ENCODE results near the gene SCCPDH. TPM values are rescaled to one million over a fixed set of nuclear protein-coding genes. Genes with fewer than 3 reads are reported as not detected.

SCCPDH gene
- total and polyA plus RNA-seq, 2 of the 13 experiments (the other 11 are each of a cell fraction or from before 2014, with no cell fraction given), result 36.7 to 62.3 TPM

DNA sequence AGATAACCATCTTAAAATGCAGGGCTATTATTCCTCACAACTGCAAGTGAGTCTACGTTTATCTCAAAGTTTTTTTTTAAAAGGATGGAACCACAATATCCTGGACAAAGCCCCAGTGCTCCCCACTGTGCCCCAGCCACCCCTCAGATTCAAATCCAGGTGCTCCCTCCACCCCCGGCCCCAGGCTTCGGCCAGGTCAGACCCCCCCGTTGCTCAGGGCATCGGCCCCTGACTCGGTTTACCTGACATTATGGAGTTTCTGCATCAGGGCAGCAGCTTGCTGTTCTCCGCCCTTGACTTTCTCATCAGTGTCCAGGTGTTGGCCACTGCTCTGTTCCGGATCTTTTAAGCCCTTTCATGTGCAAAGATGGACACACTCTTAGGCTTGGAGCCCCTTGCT lies 72.9 kb downstream of the SCCPDH start:
- FAIRE-seq (no peak), DNase-seq (ENCODE audit: low spot score) (no peak), ATAC-seq (no peak)
- H3K4me1 ChIP-seq (ENCODE audit: insufficient read depth, low read length), result peaks cover 60% of the 10 kb centered on the region
- ChIA-PET POLR2A (no interaction called here), CTCF (ENCODE audit: low intra/inter-chr PET ratio, low total read pairs) (no interaction called here)
- no peak overlapping the region for H2AFZ ChIP-seq (ENCODE audit: low read length)
- no peaks in the 10 kb centered on the region for H3K36me3 ChIP-seq (replicated peaks in 1 of 2; ENCODE audit: control insufficient read depth in 1 of 2, insufficient read depth in 2 of 2, low read length in 2 of 2)
- H3K4me3 ChIP-seq (replicated peaks in 1 of 3; ENCODE audit: insufficient read depth in 1 of 3, low read depth in 2 of 3, low read length in 3 of 3), result 0 out of 6 replicates have a peak overlapping the region, but pooled peaks of 1 of the 3 experiments have one; percentile 25
- no TSS peak for BruUV-seq (replicated peaks)
- 19% methylated on average over 8 of the region's 8 CpGs for WGBS (ENCODE audit: low lambda C conversion rate)
- in situ Hi-C loops (cut with HindIII; ENCODE audit: extremely low pct_ligation_motif_present, low pct_unique_long_range_greater_than_20kb) (no loop called here), intact Hi-C loops (cut with micrococcal nuclease; ENCODE audit: unreplicated experiment) (no loop called here)
- no peak for TF ChIP-seq HMG20B (CRISPR knock-in tag; conservative IDR thresholded peaks at IDR 0.05)
- TF ChIP-seq SP140L (CRISPR knock-in tag; IDR thresholded peaks at IDR 0.05; ENCODE audit: borderline replicate concordance), result no peak
- TF ChIP-seq, protein P1, sequence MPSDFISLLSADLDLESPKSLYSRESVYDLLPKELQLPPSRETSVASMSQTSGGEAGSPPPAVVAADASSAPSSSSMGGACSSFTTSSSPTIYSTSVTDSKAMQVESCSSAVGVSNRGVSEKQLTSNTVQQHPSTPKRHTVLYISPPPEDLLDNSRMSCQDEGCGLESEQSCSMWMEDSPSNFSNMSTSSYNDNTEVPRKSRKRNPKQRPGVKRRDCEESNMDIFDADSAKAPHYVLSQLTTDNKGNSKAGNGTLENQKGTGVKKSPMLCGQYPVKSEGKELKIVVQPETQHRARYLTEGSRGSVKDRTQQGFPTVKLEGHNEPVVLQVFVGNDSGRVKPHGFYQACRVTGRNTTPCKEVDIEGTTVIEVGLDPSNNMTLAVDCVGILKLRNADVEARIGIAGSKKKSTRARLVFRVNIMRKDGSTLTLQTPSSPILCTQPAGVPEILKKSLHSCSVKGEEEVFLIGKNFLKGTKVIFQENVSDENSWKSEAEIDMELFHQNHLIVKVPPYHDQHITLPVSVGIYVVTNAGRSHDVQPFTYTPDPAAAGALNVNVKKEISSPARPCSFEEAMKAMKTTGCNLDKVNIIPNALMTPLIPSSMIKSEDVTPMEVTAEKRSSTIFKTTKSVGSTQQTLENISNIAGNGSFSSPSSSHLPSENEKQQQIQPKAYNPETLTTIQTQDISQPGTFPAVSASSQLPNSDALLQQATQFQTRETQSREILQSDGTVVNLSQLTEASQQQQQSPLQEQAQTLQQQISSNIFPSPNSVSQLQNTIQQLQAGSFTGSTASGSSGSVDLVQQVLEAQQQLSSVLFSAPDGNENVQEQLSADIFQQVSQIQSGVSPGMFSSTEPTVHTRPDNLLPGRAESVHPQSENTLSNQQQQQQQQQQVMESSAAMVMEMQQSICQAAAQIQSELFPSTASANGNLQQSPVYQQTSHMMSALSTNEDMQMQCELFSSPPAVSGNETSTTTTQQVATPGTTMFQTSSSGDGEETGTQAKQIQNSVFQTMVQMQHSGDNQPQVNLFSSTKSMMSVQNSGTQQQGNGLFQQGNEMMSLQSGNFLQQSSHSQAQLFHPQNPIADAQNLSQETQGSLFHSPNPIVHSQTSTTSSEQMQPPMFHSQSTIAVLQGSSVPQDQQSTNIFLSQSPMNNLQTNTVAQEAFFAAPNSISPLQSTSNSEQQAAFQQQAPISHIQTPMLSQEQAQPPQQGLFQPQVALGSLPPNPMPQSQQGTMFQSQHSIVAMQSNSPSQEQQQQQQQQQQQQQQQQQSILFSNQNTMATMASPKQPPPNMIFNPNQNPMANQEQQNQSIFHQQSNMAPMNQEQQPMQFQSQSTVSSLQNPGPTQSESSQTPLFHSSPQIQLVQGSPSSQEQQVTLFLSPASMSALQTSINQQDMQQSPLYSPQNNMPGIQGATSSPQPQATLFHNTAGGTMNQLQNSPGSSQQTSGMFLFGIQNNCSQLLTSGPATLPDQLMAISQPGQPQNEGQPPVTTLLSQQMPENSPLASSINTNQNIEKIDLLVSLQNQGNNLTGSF (CRISPR knock-in tag; IDR thresholded peaks at IDR 0.05), result no peak
- no peak for TF ChIP-seq ZNF780A (CRISPR knock-in tag; IDR thresholded peaks at IDR 0.05)
- TF ChIP-seq, protein P2, sequence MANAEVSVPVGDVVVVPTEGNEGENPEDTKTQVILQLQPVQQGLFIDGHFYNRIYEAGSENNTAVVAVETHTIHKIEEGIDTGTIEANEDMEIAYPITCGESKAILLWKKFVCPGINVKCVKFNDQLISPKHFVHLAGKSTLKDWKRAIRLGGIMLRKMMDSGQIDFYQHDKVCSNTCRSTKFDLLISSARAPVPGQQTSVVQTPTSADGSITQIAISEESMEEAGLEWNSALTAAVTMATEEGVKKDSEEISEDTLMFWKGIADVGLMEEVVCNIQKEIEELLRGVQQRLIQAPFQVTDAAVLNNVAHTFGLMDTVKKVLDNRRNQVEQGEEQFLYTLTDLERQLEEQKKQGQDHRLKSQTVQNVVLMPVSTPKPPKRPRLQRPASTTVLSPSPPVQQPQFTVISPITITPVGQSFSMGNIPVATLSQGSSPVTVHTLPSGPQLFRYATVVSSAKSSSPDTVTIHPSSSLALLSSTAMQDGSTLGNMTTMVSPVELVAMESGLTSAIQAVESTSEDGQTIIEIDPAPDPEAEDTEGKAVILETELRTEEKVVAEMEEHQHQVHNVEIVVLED (CRISPR knock-in tag; IDR thresholded peaks at IDR 0.05; ENCODE audit: borderline replicate concordance), result no peak
- no peak for TF ChIP-seq GABPB1 (CRISPR knock-in tag; IDR thresholded peaks at IDR 0.05)
- TF ChIP-seq, protein P3, sequence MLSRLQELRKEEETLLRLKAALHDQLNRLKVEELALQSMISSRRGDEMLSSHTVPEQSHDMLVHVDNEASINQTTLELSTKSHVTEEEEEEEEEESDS (CRISPR knock-in tag; IDR thresholded peaks at IDR 0.05; ENCODE audit: borderline replicate concordance), result no peak
- TF ChIP-seq TMF1 (CRISPR knock-in tag; IDR thresholded peaks at IDR 0.05; ENCODE audit: low read depth), result no peak
- TF ChIP-seq, protein P4, sequence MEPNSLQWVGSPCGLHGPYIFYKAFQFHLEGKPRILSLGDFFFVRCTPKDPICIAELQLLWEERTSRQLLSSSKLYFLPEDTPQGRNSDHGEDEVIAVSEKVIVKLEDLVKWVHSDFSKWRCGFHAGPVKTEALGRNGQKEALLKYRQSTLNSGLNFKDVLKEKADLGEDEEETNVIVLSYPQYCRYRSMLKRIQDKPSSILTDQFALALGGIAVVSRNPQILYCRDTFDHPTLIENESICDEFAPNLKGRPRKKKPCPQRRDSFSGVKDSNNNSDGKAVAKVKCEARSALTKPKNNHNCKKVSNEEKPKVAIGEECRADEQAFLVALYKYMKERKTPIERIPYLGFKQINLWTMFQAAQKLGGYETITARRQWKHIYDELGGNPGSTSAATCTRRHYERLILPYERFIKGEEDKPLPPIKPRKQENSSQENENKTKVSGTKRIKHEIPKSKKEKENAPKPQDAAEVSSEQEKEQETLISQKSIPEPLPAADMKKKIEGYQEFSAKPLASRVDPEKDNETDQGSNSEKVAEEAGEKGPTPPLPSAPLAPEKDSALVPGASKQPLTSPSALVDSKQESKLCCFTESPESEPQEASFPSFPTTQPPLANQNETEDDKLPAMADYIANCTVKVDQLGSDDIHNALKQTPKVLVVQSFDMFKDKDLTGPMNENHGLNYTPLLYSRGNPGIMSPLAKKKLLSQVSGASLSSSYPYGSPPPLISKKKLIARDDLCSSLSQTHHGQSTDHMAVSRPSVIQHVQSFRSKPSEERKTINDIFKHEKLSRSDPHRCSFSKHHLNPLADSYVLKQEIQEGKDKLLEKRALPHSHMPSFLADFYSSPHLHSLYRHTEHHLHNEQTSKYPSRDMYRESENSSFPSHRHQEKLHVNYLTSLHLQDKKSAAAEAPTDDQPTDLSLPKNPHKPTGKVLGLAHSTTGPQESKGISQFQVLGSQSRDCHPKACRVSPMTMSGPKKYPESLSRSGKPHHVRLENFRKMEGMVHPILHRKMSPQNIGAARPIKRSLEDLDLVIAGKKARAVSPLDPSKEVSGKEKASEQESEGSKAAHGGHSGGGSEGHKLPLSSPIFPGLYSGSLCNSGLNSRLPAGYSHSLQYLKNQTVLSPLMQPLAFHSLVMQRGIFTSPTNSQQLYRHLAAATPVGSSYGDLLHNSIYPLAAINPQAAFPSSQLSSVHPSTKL (CRISPR knock-in tag; IDR thresholded peaks at IDR 0.05), result no peak
- TF ChIP-seq ZNF766 (CRISPR knock-in tag; IDR thresholded peaks at IDR 0.05; ENCODE audit: borderline replicate concordance), result no peak
- no peak for TF ChIP-seq SCMH1 (CRISPR knock-in tag; IDR thresholded peaks at IDR 0.05; ENCODE audit: borderline replicate concordance)
- H3K79me2 ChIP-seq (ENCODE audit: insufficient read depth, low read length), result no peaks in the 10 kb centered on the region
- H3K9me3 ChIP-seq (ENCODE audit: low read length), result no peaks in the 10 kb centered on the region
- no peaks in the 10 kb centered on the region; the same call in 1 of the 2 replicates for H4K20me1 ChIP-seq (ENCODE audit: insufficient read depth, low read length)
- peak overlapping the region; percentile 44 for H3K4me2 ChIP-seq (ENCODE audit: low read depth, low read length)
- H3K9ac ChIP-seq (ENCODE audit: insufficient read depth, low read depth, low read length), result no peak overlapping the region
- no peak overlapping the region for H3K27ac ChIP-seq (ENCODE audit: extremely low read length, insufficient read depth, low read length)
- peaks cover 3 to 49% of the 10 kb centered on the region in 2 experiments; a peak in 4 of 5 replicates for H3K27me3 ChIP-seq (ENCODE audit: control insufficient read depth in 1 of 2, insufficient read depth in 2 of 2, low read length in 2 of 2)

Data from HepG2 (cell line).